Fibroblast of the aortic adventitia (primary cell): Measurements from ENCODE around the gene PSMB4. TPM values are rescaled to one million over a fixed set of nuclear protein-coding genes. Genes with fewer than 3 reads are reported as not detected.
"Not testable (repeated sequence)": the region's sequence is repeated elsewhere in the genome, so short reads cannot be mapped to it uniquely, and the experiment has no call there.

Experiments
- DNase-seq: peaks from one replicate; pipeline ENCODE4 v3.0.0-alpha.2; 2010; ENCODE audit warnings: low read depth
- H3K4me3 ChIP-seq: 2 replicates; pipeline ENCODE4 v1.5.1; 2011; ENCODE audit warnings: low read depth, mild to moderate bottlenecking, control low read depth, low read length, moderate library complexity
- total RNA-seq: library from RNA; depleted of rRNA; stranded (reverse); fragments of >200 nt; gene quantifications from 2 replicates; pipeline ENCODE4 v1.2.3, GENCODE V29; 2012; ENCODE audit warnings: low replicate concordance
- TF ChIP-seq, protein P1 (sequence below): IDR thresholded peaks from 2 replicates; pipeline ENCODE4 v1.5.1; 2011; ENCODE audit warnings: mild to moderate bottlenecking, low read length, control low read depth, inconsistent platforms; ENCODE audit not compliant: insufficient read depth

Gene PSMB4
- total RNA-seq, 1 donor = 281 TPM

DNA sequence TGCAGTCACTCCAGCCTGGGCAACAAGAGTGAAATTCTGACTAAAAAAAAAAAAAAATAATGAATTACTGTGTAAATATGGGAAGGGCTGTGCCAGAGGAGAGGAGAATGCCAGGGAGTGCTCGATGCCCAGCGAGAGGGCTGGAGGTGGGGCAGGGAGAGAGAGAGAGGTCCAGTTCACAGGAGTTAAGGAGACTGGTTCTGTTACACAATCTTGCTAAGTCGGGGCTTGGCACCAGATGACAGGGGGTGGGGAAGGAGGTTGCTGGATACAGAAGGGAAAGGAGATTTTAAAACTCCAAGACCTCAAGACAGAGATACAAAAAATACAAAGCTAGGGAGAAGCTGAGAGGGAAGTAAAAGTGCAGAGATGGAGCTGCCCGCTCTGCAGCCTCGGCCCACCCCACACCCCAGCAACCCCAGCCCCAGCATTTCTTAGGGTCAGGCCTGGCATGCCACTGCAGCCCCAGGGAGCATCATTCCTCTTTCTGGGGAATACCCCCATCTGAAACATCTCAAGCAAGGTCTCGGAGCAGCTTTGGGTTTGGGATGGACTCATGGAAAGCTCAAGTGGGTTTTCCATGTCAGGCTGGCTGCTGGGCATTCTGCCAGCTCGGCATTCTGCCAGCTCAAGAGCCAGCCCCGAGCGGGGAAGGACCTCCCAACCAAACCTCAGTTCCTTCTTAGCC is 27.9 kb upstream of the PSMB4 start:
- peak; percentile 70 for DNase-seq
- TF ChIP-seq, protein P1, sequence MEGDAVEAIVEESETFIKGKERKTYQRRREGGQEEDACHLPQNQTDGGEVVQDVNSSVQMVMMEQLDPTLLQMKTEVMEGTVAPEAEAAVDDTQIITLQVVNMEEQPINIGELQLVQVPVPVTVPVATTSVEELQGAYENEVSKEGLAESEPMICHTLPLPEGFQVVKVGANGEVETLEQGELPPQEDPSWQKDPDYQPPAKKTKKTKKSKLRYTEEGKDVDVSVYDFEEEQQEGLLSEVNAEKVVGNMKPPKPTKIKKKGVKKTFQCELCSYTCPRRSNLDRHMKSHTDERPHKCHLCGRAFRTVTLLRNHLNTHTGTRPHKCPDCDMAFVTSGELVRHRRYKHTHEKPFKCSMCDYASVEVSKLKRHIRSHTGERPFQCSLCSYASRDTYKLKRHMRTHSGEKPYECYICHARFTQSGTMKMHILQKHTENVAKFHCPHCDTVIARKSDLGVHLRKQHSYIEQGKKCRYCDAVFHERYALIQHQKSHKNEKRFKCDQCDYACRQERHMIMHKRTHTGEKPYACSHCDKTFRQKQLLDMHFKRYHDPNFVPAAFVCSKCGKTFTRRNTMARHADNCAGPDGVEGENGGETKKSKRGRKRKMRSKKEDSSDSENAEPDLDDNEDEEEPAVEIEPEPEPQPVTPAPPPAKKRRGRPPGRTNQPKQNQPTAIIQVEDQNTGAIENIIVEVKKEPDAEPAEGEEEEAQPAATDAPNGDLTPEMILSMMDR = no peak
- H3K4me3 ChIP-seq = peak overlapping the region; percentile 70

DNA sequence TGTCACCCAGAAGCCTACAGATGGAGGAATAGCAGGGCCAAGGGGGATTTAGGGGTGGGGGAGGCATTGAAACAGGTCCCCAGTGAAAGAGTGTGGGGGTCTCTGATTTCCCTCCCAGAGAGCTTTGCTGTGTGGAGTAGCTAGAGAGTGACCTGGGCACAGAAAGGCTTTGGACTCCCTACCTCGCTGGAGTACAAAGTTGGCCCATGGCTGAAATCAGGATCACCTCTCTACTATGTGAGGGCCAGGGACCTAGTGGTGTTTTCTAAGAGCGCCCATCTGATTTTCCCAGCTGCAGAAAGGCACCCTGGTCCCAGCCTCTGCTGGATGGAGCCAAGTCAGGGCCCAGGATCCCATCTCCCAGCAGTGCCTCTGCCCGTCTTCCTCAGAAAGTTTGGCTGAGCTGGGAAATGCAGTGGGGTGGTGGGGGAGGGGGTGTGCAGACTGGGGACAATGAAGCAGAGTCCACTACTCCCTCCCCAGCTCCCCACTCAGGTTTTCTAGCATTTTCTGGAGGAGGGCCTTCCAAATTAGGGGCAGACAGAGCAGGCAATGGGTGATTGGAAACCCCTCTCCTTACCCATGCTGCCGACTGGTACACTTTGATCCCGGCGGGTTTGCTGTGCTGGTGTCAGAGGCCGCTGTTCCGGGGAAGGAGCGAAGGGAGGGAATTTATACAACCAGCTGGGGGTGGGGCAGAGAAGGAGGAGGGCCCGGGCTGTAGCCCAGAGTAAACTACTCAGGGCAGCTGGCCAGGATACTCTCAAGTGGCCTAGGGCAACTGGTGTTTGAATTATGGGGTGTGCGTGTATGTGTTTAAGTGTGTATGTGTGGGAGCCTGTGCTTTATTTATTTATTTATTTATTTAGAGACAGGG is 27.1 kb upstream of the PSMB4 start, which contains the start of gene SELENBP1:
SELENBP1 (minus strand) TSS at position 648 of the 877 bp plus-strand sequence; CDS start at position 584, 64 bp downstream.
- H3K4me3 ChIP-seq = peak within 1 kb of the TSS; percentile 70
- DNase-seq = peak; percentile 84
- TF ChIP-seq, protein P1 = no peak

DNA sequence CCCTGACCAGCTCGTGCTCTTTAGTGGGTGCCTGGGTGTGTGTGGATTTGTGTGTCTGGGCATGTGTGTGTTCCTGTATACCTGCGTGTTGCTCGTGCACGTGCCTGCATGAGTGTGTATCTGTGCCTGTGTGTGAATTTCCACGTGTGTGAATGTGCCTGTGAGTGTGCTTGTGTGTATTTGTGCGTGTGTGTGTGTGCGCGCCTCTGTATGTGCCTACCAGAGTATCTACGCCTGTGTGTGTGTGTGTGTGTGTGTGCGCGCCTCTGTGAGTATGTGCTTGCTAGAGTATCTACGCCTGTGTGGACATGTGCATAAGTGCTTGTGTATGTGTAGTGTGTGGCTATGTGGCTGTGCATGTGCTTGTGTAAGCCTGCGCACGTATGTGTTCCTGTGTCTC is 26.2 kb upstream of the PSMB4 start:
- no peak overlapping the region for H3K4me3 ChIP-seq
- no peak for DNase-seq
- TF ChIP-seq, protein P1 = no peak

DNA sequence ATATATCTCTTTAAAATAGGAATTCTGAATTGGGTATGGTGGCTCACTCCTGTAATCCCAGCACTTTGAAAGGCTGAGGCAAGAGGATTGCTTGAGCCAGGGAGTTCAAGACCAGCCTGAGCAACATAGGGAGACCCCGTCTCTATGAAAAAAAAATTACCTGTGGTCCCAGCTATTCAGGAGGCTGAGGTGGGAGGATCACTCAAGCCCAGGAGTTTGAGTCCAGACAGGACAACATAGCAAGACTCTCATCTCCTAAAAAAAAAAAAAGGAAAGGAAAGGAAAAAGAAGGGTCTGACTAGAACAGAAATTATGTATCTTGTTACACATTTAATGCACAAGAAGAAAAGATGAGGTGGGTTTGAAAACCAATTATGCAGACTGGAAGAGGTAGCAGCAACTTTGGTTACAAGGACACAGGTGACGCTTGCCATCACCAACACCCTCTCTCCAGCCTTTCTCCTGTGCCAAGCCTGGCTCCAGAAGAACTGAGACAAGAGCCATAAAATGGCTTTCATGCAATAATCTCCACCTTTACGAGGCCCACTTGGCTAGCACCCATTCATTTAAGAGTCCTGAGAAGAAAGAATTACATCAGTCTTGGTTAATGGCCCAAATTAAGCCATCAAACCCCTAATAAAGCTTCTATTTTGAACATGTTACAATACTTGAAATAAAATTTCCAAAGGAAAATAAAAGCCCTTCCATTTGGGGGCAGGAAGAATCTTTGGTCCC is 22.1 kb upstream of the PSMB4 start:
- TF ChIP-seq, protein P1 = no peak
- DNase-seq = no peak
- H3K4me3 ChIP-seq = no peak overlapping the region

DNA sequence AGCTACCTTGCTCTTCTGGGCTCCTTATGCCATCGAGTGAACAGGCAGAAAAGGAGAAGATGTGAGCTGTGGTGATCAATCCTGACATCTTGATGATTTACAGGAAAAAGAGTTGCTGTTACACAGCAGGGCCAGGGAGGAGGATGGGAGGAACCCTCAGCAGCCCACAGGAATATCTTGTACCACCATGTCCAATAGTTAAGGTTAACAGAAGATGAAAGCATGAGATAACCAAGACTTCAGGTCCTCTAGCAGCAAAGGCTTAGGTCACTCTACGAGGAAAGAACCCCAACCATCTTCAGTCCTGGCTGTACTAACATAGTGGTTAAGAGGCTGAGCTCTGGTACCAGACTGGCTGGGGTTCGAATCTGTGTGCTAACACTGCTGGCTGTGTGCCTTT is 14.8 kb upstream of the PSMB4 start:
- TF ChIP-seq, protein P1 = no peak
- DNase-seq = no peak
- H3K4me3 ChIP-seq = no peak overlapping the region

DNA sequence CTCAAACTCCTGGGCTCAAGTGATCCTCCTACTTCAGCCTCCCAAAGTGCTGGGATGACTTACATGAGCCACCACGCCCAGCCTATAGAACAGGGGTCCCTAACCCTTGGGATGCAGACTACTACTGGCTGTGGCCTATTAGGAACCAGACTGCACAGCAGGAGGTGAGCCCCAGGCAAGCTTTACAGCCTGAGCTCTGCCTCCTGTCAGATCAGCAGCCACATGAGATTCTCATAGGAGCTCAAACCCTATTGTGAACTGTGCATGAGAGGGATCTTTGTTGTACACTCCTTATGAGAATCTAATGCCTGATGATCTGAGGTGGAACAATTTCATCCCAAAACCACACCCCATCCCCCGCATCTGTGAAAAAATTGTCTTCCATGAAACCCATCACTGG is 13.4 kb upstream of the PSMB4 start:
- DNase-seq = no peak

DNA sequence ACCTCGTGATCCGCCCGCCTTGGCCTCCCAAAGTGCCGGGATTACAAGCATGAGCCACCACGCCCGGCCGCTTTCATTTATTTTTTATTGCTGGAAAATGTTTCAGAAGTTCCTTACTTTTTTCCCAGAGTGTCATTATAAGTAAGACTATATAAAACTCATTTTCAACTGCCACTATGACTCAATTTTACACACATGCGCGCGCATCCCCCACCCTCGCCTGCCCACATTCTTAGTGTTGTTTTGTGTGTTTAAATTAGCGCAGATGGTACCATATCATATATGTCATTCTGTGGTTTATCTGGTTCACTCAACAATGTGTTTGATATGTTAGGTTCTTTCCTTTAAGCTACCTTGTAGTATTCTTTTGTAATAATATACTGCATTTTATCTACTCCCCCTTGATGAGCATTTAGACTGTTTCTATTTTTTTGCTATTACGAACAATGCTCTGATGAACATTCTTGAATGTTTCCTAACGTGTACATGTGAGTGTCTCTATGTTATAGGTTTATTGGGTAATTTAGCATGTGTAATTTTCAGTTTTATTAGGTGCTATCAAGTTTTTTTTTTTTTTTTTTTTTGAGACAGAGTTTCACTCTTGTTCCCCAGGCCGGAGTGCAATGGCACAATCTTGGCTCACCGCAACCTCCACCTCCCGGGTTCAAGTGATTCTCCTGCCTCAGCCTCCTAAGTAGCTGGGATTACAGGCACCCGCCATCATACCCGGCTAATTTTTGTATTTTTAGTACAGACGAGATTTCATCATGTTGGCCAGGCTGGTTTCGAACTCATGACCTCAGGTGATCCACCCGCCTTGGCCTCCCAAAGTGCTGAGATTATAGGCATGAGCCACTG is 8.9 kb upstream of the PSMB4 start:
- DNase-seq, H3K4me3 ChIP-seq: not testable (repeated sequence)

More for the DNA sequence above, 13.4 kb upstream of the PSMB4 start:
- H3K4me3 ChIP-seq = no peak overlapping the region
- TF ChIP-seq, protein P1 = no peak
